Uterus (tissue), 4 donors: ENCODE data around the gene PYGB. TPM values are rescaled to one million over a fixed set of nuclear protein-coding genes. Genes with fewer than 3 reads are reported as not detected.

ENCODE experiments used
- DNase-seq, 2 donors: peaks; one replicate each; pipeline ENCODE4 v3.0.0-alpha.2; 2019 to 2020
- H3K27ac ChIP-seq, 2 donors: fragments of 200-600 bp; sonication (generic); 1 replicate in 1 of 2; 2 replicates in 1 of 2; pipeline ENCODE4 v1.5.1; 2016 to 2018
- H3K27me3 ChIP-seq, 2 donors: fragments of 200-600 bp; sonication (generic); one replicate each; pipeline ENCODE4 v1.5.1; 2018 to 2019; ENCODE audit warnings: control low read depth in 1 of 2
- H3K36me3 ChIP-seq, 2 donors: fragments of 200-600 bp; sonication (generic); one replicate each; pipeline ENCODE4 v1.5.1; 2019; ENCODE audit warnings: control low read depth in 1 of 2
- H3K4me1 ChIP-seq, 2 donors: fragments of 200-600 bp; sonication (generic); one replicate each; pipeline ENCODE4 v1.5.1; 2018 to 2019; ENCODE audit warnings: control low read depth in 1 of 2
- H3K4me3 ChIP-seq, 2 donors: fragments of 200-600 bp; sonication (generic); 1 replicate in 1 of 2; 2 replicates in 1 of 2; pipeline ENCODE4 v1.5.1; 2018 to 2019; ENCODE audit warnings: mild to moderate bottlenecking in 1 of 2
- H3K9me3 ChIP-seq, 2 donors: fragments of 200-600 bp; sonication (generic); one replicate each; pipeline ENCODE4 v1.5.1; 2019; ENCODE audit warnings: control low read depth in 1 of 2
- CTCF ChIP-seq, 4 experiments: fragments of 200-600 bp in 2 of 4; fragments of 450-650 bp in 2 of 4; sonication (generic) in 2 of 4; IDR thresholded peaks; one replicate each; pipeline ENCODE4 v1.5.1; 2016 to 2019; ENCODE audit warnings: antibody characterized with exemption in 4 of 4, mild to moderate bottlenecking in 2 of 4, moderate library complexity in 1 of 4
- POLR2A ChIP-seq, 2 donors: fragments of 450-650 bp; IDR thresholded peaks; one replicate each; pipeline ENCODE4 v1.6.1; 2016; ENCODE audit warnings: antibody characterized with exemption in 2 of 2, mild to moderate bottlenecking in 1 of 2, moderate library complexity in 1 of 2
- intact Hi-C: fragments of 100-400 bp; cut with DNase I; formaldehyde crosslinking; loops from one replicate; pipeline ENCODE4 v1.15.1; 2023; ENCODE audit warnings: low total_unique reads
- total RNA-seq, 4 donors: library from RNA; depleted of rRNA in 3 of 4; stranded (reverse); fragments of >200 nt in 3 of 4; gene quantifications; one replicate each; pipeline versions ENCODE4 v1.1.0 to v1.2.4, GENCODE V29; 2014 to 2023
- donor health status: DM: yes; HTN: yes; CAD: no.

Gene PYGB
- total RNA-seq, 4 donors from 2014 or later, result 26.2 to 87.9 (median 49.8) TPM

GRCh38 chr20:25269833-25270170, 21.9 kb downstream of the PYGB start:
- DNase-seq, result peak in 1 of 2 donors; percentile 7

GRCh38 chr20:25270829-25271251, 23.0 kb downstream of the PYGB start:
- intact Hi-C loops, result no loop called here
- Histone ChIP-seq H3K27ac (no peak overlapping the region), H3K9me3 (no peaks in the 10 kb centered on the region), H3K27me3 (no peaks in the 10 kb centered on the region), H3K36me3 (no peaks in the 10 kb centered on the region), H3K4me3 (no peak overlapping the region), H3K4me1 (no peaks in the 10 kb centered on the region)
- peak in 1 of 2 donors; percentile 13 for DNase-seq
- TF ChIP-seq CTCF (IDR thresholded peaks at IDR 0.05) (no peak), POLR2A (IDR thresholded peaks at IDR 0.05) (no peak)

More at GRCh38 chr20:25269833-25270170, 21.9 kb downstream of the PYGB start:
- Histone ChIP-seq H3K27me3 (no peaks in the 10 kb centered on the region), H3K4me3 (no peak overlapping the region), H3K27ac (no peak overlapping the region), H3K4me1 (no peaks in the 10 kb centered on the region), H3K36me3 (no peaks in the 10 kb centered on the region), H3K9me3 (no peaks in the 10 kb centered on the region)
- TF ChIP-seq POLR2A (IDR thresholded peaks at IDR 0.05) (no peak), CTCF (IDR thresholded peaks at IDR 0.05) (no peak)
- intact Hi-C loops, result no loop called here

GRCh38 chr20:25271486-25272222, 23.8 kb downstream of the PYGB start:
- no peaks in the 10 kb centered on the region for H3K4me1 ChIP-seq
- no peak overlapping the region for H3K27ac ChIP-seq
- no peak overlapping the region for H3K4me3 ChIP-seq
- H3K27me3 ChIP-seq, result no peaks in the 10 kb centered on the region
- H3K9me3 ChIP-seq, result no peaks in the 10 kb centered on the region
- intact Hi-C loops, result no loop called here
- H3K36me3 ChIP-seq, result no peaks in the 10 kb centered on the region
- TF ChIP-seq CTCF (IDR thresholded peaks at IDR 0.05) (no peak), POLR2A (IDR thresholded peaks at IDR 0.05) (no peak)
- DNase-seq, result peak in 1 of 2 donors; percentile 11

DNA sequence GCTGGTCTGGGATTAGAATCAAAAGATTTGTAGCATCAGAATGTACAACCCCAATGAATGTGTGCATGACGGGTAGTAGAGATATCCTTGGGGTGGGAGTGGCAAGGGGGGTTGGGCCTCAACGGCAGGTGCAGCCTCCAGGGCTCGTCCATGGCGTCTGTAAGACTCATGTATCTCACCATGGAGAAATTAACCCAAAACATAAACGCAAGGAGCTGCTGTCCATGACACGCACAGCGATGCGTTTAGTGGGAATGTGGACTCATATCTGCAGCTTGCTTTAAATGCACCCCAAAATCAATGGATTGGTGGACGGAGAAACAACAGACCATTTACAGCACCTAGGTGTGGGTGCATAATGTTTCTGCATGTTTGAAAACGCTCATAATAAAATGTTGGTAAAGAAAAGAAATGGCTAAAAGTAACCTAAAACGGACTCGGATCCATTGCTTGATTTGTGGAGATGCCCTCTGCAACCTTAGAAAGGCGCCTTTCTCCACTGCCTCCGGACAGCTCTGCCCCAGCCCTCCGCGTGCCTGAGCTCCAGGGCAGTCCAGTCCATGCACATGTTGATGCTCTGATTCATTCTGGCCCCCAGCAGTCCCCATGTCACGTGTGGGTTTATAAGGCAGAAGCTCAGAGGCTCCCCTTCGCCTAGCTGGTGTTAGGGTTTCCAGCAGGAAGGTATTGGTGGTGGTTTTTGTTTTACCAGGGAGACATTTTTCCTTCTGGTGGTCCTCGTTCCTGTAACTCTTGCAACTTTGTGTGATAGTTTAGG, 24.5 kb downstream of the PYGB start:
- Histone ChIP-seq H3K27ac (no peak overlapping the region), H3K4me3 (no peak overlapping the region), H3K4me1 (no peaks in the 10 kb centered on the region), H3K27me3 (no peaks in the 10 kb centered on the region), H3K9me3 (no peaks in the 10 kb centered on the region), H3K36me3 (no peaks in the 10 kb centered on the region)
- TF ChIP-seq POLR2A (IDR thresholded peaks at IDR 0.05) (no peak), CTCF (IDR thresholded peaks at IDR 0.05) (no peak)
- no peak for DNase-seq
- intact Hi-C loops, result no loop called here

DNA sequence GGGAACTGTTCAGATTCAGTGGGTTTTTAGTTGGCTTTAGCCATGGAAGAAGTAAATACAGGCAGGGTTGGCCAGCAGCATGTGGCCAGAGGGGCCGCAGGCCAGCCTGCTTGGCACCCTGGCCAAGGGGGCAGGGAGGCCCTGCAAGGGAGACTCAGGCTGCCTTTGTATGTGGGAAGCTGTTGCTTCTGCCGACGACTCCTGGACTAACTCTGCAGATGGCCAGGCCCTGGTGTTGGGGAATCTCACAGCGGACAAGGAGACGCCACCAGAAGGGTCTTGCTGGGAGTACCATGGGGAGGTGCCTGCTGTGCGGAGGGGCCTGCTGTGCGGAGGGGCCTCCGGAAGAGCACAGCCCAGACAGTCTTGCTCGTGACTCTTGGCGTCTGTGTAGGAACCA, 25.2 kb downstream of the PYGB start:
- TF ChIP-seq POLR2A (IDR thresholded peaks at IDR 0.05) (no peak), CTCF (IDR thresholded peaks at IDR 0.05) (no peak)
- intact Hi-C loops, result no loop called here
- peak in 1 of 2 donors; percentile 7 for DNase-seq

More for the DNA sequence above, 25.2 kb downstream of the PYGB start:
- Histone ChIP-seq H3K9me3 (no peaks in the 10 kb centered on the region), H3K4me3 (no peak overlapping the region), H3K36me3 (no peaks in the 10 kb centered on the region), H3K4me1 (no peaks in the 10 kb centered on the region), H3K27ac (no peak overlapping the region), H3K27me3 (no peaks in the 10 kb centered on the region)
